Omental fat pad (tissue), 4 donors: Measurements from ENCODE around the gene MACC1. TPM values are rescaled to one million over a fixed set of nuclear protein-coding genes. Genes with fewer than 3 reads are reported as not detected.

Experiments
- ATAC-seq: fragments of 150-250 bp; one replicate; pipeline ENCODE4 v1.9.1; 2016; ENCODE audit warnings: mild to moderate bottlenecking, moderate library complexity; ENCODE audit not compliant: low FRiP score
- DNase-seq: peaks from one replicate; pipeline ENCODE4 v3.0.0-alpha.2; 2019; ENCODE audit warnings: low spot score
- total RNA-seq, 4 donors: library from RNA; depleted of rRNA; stranded (reverse); fragments of >200 nt; gene quantifications; one replicate each; pipeline ENCODE4 v1.1.0, GENCODE V29; 2016
- TF ChIP-seq, protein P1 (sequence below), 3 donors: fragments of 450-650 bp; IDR thresholded peaks; one replicate each; pipeline ENCODE4 v1.5.1; 2016 to 2017; ENCODE audit warnings: antibody characterized with exemption in 3 of 3, mild to moderate bottlenecking in 3 of 3, moderate library complexity in 2 of 3

MACC1 gene
- total RNA-seq, 4 donors from 2014 or later: 0.46 to 5.8 (median 3.2) TPM

GRCh38 chr7:20199015-20199737 is 18.0 kb downstream of the MACC1 start:
- TF ChIP-seq, protein P1, sequence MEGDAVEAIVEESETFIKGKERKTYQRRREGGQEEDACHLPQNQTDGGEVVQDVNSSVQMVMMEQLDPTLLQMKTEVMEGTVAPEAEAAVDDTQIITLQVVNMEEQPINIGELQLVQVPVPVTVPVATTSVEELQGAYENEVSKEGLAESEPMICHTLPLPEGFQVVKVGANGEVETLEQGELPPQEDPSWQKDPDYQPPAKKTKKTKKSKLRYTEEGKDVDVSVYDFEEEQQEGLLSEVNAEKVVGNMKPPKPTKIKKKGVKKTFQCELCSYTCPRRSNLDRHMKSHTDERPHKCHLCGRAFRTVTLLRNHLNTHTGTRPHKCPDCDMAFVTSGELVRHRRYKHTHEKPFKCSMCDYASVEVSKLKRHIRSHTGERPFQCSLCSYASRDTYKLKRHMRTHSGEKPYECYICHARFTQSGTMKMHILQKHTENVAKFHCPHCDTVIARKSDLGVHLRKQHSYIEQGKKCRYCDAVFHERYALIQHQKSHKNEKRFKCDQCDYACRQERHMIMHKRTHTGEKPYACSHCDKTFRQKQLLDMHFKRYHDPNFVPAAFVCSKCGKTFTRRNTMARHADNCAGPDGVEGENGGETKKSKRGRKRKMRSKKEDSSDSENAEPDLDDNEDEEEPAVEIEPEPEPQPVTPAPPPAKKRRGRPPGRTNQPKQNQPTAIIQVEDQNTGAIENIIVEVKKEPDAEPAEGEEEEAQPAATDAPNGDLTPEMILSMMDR (IDR thresholded peaks at IDR 0.05): no peak
- ATAC-seq: peak; percentile 88
- DNase-seq: peak; percentile 24

GRCh38 chr7:20198260-20198659 is 18.9 kb downstream of the MACC1 start:
- DNase-seq (no peak), ATAC-seq (no peak)
- TF ChIP-seq, protein P1 (IDR thresholded peaks at IDR 0.05): no peak

DNA sequence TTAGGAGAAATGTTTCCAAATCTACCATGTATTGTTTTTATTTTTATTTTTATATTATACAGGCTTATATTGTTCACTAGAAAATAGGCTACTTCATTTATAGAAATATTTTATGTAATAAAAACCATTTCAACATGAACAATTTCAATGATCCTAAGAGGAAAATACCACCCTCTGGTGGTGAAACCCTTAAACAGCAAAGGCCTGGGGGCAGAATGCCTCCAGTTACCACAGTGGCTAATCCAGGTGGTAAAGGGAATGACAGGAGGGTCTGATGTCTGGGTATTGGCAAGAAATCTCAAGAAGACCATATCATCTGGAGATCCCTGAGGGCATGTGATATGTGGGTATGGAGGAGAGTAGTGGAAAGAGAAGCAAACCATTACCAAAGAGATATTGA is 19.3 kb downstream of the MACC1 start:
- DNase-seq: no peak
- TF ChIP-seq, protein P1 (IDR thresholded peaks at IDR 0.05): no peak
- ATAC-seq: no peak

DNA sequence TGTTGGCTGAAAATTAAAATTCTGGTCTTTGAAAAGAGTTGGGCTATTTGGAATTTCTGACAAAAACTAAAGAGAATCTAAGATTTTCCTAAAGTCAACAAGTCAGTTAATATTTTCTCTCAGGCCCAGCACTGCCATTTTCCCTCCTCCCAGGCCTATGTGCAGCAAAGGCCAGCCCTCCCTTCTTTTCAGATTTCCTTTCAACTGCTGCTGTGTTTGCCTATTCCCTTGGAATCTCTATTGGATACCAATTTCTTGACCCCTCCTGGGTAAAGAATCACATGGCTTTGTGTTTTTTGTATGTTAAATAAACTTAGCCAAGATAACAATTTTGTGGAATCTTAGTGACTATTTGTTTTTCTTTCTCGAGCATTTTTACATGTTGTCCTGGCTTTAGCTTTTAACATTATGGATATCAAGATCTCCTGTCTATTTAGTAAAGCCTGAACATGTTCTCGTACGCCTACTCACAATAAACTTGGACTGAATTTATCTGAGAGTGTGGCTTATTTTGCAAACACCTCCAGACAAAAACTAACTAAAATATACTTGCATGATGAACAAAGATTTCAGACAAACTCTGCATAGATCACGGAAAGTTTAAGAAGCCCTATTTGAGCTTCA is 19.9 kb downstream of the MACC1 start:
- ATAC-seq: no peak
- no peak for DNase-seq
- TF ChIP-seq, protein P1 (IDR thresholded peaks at IDR 0.05): no peak

GRCh38 chr7:20194343-20194995 is 22.7 kb downstream of the MACC1 start:
- TF ChIP-seq, protein P1 (IDR thresholded peaks at IDR 0.05): no peak
- no peak for ATAC-seq
- DNase-seq: no peak

DNA sequence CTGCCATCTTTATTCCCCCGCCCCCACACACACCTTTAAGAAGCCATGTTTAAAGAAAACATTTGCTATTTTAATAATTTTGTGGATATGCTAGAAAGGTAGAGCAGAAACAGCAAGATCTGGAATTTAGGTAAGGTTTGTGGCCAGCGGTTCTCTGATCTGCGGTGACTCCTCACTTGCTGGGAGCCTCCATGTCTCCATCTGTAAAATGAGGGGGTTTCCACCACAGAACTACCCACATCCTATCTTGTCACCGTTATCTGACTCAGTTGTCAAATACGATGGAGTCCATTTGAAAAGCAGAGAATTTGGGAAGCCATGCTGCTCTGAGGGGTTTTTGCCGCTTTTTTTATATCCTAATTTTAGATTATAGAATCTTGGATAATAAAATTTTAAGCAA is 23.3 kb downstream of the MACC1 start:
- ATAC-seq (no peak), DNase-seq (no peak)
- TF ChIP-seq, protein P1 (IDR thresholded peaks at IDR 0.05): no peak
